Omental fat pad (tissue), 4 donors: ENCODE results near the gene MS4A2. TPM values are rescaled to one million over a fixed set of nuclear protein-coding genes. Genes with fewer than 3 reads are reported as not detected.

Experiments used
- ATAC-seq: fragments of 150-250 bp; one replicate; pipeline ENCODE4 v1.9.1; 2016; ENCODE audit warnings: mild to moderate bottlenecking, moderate library complexity; ENCODE audit not compliant: low FRiP score
- DNase-seq: peaks from one replicate; pipeline ENCODE4 v3.0.0-alpha.2; 2019; ENCODE audit warnings: low spot score
- total RNA-seq, 4 donors: library from RNA; depleted of rRNA; stranded (reverse); fragments of >200 nt; gene quantifications; one replicate each; pipeline ENCODE4 v1.1.0, GENCODE V29; 2016
- TF ChIP-seq, protein P1 (sequence below), 3 donors: fragments of 450-650 bp; IDR thresholded peaks; one replicate each; pipeline ENCODE4 v1.5.1; 2016 to 2017; ENCODE audit warnings: antibody characterized with exemption in 3 of 3, mild to moderate bottlenecking in 3 of 3, moderate library complexity in 2 of 3

MS4A2 gene
- total RNA-seq, 4 donors from 2014 or later, result 0.31 to 2.5 (median 1.3) TPM

- TF ChIP-seq, protein P1, sequence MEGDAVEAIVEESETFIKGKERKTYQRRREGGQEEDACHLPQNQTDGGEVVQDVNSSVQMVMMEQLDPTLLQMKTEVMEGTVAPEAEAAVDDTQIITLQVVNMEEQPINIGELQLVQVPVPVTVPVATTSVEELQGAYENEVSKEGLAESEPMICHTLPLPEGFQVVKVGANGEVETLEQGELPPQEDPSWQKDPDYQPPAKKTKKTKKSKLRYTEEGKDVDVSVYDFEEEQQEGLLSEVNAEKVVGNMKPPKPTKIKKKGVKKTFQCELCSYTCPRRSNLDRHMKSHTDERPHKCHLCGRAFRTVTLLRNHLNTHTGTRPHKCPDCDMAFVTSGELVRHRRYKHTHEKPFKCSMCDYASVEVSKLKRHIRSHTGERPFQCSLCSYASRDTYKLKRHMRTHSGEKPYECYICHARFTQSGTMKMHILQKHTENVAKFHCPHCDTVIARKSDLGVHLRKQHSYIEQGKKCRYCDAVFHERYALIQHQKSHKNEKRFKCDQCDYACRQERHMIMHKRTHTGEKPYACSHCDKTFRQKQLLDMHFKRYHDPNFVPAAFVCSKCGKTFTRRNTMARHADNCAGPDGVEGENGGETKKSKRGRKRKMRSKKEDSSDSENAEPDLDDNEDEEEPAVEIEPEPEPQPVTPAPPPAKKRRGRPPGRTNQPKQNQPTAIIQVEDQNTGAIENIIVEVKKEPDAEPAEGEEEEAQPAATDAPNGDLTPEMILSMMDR (IDR thresholded peaks at IDR 0.05), result no peak
Measured at GRCh38 chr11:60131912-60132311, 43.4 kb downstream of the MS4A2 start.

DNA sequence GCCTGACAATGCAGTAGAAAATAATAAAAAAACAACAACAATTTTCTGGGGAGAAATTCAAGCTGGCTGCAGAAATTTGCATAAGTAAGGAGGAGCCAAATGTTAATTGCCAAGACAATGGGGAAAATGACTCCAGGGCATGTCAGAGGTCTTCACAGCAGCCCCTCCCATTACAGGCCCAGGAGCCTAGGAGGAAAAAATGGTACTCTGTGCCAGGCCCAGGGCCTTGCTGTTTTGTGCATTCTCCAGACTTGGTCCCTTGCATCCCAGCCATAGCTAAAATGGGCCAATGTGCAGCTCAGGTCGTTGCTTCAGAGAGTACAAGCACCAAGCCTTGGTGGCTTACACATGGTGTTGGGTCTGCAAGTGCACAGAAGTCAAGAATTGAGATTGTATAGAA lies 45.5 kb downstream of the MS4A2 start:
- TF ChIP-seq, protein P1 (IDR thresholded peaks at IDR 0.05), result no peak
- DNase-seq, result no peak
- ATAC-seq, result no peak

More at GRCh38 chr11:60131912-60132311, 43.4 kb downstream of the MS4A2 start:
- DNase-seq (no peak), ATAC-seq (no peak)

GRCh38 chr11:60143768-60144167 lies 55.3 kb downstream of the MS4A2 start:
- no peak for ATAC-seq
- TF ChIP-seq, protein P1 (IDR thresholded peaks at IDR 0.05), result no peak
- DNase-seq, result no peak

GRCh38 chr11:60145677-60146076 lies 57.2 kb downstream of the MS4A2 start:
- TF ChIP-seq, protein P1 (IDR thresholded peaks at IDR 0.05), result no peak
- DNase-seq (no peak), ATAC-seq (no peak)

Other genes starting within 250 kb of the MS4A2 start
- gene CBLIF, start 243.2 kb upstream of the MS4A2 start, total RNA-seq, result not detected
- gene TCN1, start 222.2 kb upstream of the MS4A2 start, total RNA-seq, result not detected
- gene OOSP3, start 209.9 kb upstream of the MS4A2 start, total RNA-seq, result not detected
- not detected for gene OOSP1, start 150.2 kb upstream of the MS4A2 start, total RNA-seq
- gene OOSP4A, start 124.6 kb upstream of the MS4A2 start, total RNA-seq, result not detected
- not detected for gene OOSP4B, start 71.5 kb upstream of the MS4A2 start, total RNA-seq
- not detected for gene OOSP2, start 48.3 kb upstream of the MS4A2 start, total RNA-seq
- gene MS4A3, start 32.0 kb upstream of the MS4A2 start, total RNA-seq, result not detected
- 100 to 1,000 TPM; 167 to 239 (median 219) TPM for gene MS4A6A, start 94.4 kb downstream of the MS4A2 start, total RNA-seq
- gene MS4A4E, start 154.5 kb downstream of the MS4A2 start, total RNA-seq, result 1 to 10 TPM; 2.2 to 7.1 (median 4.4) TPM
- 100 to 1,000 TPM in 2 of 4 donors, 10 to 100 TPM in 2; 61.3 to 131 (median 103) TPM for gene MS4A4A, start 192.0 kb downstream of the MS4A2 start, total RNA-seq
- gene MS4A6E, start 238.6 kb downstream of the MS4A2 start, total RNA-seq, result 10 to 100 TPM in 1 of 4 donors, 1 to 10 TPM in 1, not detected in 2; 3.8 to 10.4 TPM